Measurements from ENCODE around the gene ATN1.

ATN1 gene

DNA sequence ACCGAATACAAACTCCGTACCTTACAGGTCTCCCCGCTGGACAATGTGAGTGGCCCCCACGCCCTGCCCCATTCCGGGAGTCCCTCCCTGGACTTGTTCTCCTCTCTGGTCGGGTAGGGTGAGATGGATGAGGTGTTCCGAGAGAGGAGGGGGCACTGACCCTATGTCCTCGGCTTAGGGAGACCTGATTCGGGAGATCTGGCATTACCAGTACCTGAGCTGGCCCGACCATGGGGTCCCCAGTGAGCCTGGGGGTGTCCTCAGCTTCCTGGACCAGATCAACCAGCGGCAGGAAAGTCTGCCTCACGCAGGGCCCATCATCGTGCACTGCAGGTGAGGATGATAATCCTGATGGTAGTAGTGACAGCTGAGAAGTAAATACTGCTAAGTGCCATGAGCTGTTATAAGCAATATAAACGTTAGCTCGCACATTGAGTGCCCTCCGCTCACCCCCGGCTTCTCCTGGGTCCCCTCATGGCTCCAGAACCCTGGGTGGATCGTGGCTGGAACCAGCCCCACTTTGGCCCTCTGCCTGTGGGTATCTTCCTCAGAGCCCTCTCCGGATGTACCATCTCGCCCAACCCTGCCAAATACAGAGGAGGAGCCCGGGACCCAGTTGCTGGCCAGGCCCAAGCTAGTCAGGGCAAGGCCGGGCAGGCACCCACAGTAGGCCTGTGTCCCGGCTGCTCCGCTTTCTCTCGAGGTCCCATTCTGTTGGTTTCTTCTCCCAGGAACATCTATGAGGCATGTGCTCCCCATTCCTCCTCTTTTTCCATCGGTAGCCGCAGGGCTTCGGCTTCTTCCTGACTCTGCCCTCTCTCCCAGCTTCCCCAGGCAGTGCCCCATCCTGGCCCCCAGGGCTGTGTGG lies 30.2 kb downstream of the ATN1 start:
- no peak for DNase-seq

DNA sequence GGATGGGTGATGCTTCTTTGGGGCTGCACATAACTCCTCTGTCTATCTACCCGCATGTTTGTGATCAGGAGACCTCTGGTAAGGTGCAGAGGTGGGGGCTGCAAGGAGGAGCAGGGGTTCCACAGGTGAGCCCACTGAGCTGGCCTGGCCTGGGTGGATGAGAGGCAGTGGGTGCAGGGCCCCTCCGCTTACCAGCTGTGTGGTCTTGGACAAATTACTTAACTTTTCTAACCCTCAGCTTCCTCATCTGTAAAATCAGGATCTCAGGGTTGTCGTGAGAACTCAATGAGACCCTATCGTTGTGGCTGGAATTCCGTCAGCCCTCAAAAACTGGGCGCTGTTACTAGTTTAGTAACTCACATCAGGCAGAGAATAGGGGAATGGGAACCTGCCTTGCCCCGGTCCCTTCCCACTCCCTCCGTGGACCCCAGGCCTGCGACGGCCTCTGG lies 30.9 kb downstream of the ATN1 start:
- peak; percentile 51 to 74 for DNase-seq

DNA sequence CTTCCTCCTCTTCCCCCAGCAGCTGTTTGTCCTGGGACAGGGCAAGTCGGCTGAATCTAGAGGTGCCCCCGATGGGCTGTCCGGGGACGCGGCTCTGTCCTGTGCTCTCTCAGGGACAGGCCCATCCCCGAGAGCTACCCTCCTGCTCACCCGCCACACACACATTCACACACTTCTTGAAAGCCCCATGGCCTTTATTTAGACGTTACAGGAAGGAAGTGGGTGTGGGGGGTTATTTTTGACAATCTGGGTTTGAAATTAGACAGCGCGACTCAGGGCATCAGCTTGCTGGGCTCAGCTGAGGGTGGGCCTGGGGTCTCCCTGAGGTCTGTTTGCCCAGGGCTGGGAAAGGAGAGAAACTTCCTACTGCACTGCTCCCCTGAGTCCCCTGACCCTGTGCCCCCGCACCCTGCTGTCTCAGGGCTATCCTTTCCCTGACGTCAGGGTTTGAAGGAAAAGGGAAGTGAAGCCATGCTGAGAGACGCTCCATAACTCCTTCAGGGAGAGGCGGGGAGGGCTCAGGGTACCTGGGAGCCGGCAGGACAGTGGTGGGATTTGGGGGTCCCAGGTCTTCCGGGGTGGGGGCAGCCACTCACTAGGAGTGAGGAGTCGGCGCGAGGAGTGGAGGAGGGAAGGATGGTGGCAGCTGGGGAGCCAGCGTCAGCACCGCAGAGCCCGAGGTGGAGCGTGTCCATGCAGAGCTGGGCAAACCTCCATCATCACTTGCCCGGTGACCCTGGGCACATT lies 31.5 kb downstream of the ATN1 start:
- peak; percentile 80 to 88 for DNase-seq

DNA sequence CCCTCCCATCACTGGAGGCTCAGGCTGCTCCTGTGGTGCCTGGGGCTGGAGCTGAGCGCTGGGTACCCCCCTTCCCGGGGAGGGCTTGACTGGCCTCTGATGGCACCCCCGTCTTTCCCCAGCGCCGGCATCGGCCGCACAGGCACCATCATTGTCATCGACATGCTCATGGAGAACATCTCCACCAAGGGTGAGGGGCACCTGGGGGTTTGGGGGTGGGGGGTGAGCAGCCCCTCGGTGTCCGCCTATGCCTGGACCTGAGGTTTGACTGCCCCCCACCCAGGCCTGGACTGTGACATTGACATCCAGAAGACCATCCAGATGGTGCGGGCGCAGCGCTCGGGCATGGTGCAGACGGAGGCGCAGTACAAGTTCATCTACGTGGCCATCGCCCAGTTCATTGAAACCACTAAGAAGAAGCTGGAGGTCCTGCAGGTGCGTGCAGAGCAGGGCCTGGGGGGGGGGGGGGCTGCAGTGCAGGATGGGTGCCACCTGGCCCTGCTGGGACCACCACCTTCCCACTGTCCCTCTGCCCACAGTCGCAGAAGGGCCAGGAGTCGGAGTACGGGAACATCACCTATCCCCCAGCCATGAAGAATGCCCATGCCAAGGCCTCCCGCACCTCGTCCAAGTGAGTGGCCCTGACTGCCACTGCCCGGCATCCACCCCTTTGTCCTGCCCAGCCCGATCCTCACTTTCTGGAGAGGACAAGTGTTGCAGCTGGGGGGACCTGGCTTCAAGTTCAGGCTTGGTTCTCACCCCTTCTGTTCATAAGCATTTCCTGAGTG lies 32.2 kb downstream of the ATN1 start:
- no peak for DNase-seq

DNA sequence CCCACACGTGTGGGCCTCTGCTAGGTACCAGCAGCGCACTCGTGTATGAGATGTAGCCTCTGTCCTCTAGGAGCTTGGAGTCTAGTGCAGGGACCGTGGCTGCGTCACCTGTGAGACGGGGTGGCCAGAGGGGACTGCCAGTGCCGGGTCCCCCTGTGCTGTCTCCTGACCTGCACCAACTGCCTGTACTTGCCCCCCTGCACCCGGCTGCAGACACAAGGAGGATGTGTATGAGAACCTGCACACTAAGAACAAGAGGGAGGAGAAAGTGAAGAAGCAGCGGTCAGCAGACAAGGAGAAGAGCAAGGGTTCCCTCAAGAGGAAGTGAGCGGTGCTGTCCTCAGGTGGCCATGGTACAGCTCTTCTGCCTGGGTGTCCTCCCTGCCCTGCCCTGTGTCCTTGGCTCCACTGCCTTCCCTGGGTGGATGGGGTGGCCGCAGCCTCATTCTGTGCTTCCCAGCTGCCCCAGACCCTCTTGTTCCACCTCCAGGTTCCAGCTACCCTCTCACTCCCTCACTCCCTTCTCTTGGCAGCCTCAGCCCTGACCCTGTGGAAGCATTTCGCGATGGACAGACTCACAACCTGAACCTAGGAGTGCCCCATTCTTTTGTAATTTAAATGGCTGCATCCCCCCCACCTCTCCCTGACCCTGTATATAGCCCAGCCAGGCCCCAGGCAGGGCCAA lies 33.0 kb downstream of the ATN1 start:
- peak; percentile 47 to 57 for DNase-seq

DNA sequence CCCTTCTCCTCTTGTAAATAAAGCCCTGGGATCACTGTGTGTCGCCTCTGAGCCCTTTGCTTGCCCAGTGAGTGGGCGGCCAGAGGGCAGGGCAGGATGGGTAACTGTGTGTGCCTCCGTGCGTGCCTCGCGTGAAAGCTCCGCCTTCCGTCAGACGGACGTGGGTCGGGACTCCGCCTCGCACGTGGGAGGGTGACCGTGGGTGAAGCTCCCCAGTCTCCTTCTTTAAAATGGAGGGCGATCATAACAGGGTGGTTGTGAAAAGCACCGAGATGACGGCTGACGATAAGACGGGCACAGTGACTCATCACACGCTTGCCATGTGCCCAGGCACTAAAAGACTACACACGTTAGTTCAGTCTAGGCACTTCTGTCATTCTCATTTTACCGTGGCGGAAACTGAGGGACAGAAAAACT lies 33.5 kb downstream of the ATN1 start:
- peak; percentile 96 to 99 for DNase-seq

DNA sequence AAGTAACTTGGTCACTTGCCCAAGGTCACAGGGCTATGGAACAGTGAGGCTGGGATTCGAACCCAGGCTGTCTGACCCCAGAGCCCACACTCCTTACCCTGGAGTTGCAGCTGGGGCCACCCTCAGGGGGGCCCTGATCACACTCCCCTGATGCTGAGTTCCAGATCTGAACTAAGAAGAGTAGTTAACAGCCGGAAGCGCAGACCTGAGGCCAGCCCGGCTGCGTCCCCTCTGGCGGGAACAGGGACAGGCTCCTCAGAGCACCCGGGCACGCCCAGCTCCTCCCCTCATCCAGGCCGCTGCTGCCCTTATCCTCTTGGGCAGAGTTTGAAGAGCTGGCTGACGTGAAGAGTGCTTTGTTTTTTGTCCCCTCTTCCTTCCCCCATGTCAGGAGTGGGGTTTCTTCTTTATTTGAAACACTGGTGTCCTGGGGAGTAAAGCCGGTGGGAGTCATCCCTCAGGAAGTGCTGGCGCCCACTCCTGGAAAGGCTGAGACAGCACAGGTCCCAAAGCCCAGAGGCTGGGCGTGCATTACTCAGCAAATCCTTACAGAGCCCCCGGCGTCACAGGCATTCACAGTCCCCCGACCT lies 34.0 kb downstream of the ATN1 start:
- peak; percentile 58 to 66 for DNase-seq

DNA sequence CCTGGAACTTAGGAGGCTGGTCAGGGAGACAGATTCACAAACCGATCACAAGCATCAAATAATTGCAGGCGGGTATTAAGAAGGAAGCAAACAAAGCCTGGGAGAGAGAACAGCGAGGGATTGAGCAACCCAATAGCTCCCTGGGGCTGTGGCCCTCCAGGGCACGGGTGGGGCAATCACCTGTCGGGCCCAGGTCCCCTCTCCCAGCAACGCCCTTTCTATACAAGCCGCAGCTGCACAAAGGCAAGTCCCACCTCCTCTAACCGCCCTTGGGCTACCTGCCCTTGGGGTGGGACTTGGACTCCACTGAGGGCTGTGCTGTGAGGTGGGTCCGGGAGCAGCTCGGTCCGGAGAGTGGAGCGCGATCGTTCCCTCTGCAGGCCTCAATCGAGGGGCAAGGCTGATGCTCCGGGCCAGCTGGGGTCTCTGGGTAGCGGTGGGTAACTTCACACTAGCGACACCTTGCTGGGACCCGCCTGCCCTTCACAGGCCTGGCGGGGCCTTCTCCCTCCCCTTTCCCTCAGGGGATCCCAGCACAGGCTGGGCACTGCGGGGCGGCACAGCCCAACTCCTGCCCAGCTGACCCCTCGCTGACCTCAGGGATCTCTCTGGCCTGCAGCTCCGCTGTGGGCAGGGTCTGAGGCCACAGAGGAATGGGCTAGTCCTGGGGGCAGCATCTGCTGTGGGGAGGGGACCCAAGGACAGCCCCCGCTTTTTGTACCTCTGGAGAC lies 34.7 kb downstream of the ATN1 start:
- no peak for DNase-seq

DNA sequence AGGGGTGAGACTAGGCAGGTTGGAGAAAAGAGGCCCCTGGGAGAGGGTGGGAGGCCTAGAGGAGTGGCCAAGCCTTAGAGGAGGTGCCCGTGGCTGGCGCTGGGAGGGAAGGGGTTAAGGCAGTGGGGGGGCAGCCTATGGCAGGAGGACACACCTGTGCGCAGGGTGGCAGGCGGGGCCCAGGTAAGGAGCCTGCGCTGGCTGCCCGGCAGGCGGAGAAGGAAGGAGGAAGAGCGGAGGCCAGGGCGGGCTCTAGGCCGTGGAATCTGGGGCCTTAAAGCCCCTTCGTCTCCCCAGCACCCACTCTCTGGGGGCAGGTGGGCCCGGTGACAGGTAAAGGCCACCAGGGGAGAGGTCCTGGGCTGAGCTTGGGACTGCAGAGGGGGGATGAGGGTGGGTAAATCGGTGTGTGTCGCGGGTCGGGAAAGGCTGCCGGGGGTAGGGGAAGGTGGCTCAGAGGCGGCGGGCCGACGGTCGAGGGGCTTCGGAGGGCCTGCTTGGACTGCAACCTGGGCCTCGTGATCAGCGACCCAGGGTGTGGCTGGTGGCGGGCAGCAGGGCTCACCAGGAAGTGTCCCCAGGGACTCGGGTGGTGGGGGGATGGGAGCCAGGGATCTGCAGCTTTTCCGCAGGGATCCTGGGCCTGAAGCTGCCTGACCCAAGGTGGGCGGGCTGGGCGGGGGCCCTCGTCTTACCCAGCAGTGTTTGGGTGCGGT lies 35.4 kb downstream of the ATN1 start:
- DNase-seq = no peak

DNA sequence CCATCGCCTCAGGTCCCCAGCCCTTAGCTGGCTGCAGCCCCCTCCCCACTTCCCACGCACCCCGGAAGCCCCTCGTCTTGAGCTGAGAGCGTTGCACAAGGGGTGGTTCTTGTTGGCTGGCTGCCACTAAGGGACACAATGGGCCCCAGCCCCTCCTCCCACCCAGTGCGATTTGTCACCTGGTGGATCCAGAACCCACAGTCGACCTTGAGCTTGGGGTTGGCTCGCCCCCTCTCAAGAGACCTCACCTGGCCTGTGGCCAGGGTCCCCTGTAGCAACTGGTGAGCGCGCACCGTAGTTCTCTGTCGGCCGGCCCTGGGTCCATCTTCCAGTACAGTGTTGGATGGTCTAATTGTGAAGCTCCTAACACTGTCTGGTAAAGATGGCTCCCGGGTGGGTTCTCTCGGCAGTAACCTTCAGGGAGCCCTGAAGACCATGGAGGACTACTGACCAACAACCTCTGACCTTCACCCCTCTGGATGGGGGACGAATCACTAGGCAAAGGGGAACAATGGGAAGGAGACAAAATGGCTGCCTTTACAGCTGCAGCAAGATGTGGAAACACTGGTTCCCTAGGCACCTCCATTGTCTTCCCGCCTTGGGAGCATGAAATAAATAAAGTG lies 36.1 kb downstream of the ATN1 start:
- no peak for DNase-seq

DNA sequence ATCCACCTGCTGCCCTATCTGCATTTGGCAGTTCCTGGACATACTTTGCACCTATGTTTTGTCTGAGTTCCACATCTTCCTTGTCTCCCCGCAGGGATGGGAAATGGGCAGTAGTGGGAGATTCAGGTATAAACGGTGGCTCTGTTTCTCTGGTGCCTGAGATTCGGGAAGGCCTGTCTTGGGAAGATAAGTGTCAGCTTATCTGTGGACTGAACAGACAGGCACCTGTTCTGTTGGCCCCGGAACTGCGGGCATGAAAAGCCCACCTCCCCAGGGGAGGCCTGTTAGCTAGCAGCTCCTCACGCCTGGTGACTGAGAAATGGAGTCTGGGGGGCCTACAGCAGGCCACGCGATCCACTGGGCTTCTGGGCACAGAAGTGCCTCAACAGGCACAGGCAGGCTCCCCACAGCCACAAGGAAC lies 36.9 kb downstream of the ATN1 start:
- no peak for DNase-seq

DNA sequence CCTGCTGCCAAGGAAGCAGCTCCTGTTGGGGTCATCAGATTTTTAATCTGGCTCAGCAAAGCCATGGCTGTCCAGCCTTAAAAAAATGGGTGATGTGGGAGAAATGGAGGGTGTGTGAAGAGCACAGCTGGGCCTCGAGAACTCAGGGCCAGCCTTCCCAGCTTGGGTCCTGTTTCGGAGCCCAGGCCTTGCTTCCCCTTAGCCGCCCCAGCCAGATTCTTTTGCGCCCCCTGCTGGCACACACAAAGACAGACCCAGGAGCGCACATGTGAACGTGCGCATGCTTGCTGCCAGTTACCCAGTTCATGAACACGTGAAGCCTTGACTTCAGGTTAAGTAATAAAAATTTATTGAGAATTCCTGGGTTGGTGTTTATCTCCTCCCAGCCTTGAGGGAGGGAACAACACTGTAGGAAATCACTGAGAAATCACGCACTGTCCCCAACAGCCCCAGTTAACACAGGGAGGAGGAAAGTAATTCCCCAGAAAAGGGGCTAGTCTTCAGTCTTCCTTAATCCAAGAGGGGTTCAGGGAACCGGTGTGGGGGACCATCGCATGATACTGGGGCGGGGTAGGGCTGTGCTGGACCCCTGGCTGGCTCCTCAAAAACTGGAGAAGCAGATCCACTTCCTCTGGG lies 37.4 kb downstream of the ATN1 start:
- peak; percentile 90 to 91 for DNase-seq

DNA sequence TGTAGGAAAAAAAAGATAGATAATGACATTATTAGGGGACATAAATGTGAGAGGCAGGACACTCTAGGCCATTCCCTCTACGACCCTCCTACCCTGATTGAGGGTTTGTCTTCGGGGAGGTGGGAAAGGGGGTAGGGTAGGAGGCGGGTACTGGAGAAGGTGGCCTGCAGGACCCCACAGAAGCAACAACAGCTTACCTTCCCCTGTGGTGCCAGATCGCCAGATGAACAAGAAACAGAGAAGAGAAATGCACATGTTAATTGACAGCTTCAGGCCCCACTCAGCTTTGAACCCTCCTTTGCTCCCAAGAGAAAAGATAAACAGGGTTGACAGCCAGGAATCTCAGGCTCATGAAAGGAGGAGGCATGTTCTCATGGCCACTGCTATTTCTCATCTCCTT lies 38.0 kb downstream of the ATN1 start:
- no peak for DNase-seq

DNA sequence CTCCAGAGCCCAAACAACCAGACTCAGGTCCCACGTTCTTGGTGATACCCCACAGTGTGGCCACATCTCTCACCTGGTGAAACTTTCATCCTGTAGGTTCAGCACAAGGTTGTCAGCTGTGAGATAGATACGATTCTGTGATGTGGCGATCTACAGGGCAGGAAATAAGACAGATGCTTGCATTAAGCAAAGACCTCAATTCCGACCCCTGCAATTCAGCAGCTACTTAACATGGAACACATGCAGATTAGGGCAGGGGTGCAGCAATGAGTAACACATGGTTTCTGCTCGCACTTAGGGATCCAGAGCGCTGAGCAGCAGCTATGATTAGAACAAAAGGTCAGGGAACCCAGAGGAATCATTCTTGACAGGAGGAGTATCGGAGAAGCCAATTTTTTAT lies 38.6 kb downstream of the ATN1 start:
- DNase-seq = no peak

DNA sequence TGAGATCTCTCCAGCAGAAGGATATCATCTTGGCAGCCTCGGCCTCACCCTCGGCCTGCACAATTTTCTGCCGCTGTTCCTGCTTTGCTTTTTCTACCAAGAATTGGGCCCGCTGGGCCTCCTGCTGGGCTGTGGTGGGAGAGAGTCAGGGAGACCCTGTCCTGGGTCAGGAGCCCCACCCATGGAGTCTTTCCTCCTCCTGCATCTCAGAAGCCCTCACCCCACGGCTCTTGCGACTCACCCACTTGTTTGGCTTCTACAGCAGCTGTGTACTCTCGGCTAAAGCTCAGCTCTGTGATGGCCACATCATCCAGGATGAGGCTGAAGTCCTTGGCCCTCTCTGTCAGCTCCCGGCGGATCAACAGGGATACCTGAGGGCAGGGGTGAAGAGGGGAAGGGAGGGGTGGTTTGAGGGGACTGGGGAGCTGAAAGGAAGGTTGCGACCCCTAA lies 39.9 kb downstream of the ATN1 start:
- no peak for DNase-seq

DNA sequence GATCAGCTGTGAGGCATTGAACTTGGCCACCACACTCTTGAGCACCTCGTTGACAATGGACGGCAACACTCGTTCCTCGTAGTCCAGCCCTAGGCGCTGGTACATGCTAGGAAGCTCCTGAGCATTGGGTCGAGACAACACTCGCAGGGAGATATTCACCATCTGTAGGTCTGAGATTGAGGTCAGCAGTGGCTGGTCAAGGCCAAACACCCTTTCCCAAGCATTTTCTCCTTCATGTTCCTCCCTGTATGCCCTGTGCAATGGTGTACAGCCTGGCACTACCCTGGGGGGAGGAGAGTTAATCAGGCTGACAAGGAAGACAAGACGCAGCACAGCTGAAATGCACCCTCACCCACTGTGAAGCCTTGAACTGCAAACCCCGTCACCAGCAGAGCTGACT lies 40.7 kb downstream of the ATN1 start:
- DNase-seq = no peak

DNA sequence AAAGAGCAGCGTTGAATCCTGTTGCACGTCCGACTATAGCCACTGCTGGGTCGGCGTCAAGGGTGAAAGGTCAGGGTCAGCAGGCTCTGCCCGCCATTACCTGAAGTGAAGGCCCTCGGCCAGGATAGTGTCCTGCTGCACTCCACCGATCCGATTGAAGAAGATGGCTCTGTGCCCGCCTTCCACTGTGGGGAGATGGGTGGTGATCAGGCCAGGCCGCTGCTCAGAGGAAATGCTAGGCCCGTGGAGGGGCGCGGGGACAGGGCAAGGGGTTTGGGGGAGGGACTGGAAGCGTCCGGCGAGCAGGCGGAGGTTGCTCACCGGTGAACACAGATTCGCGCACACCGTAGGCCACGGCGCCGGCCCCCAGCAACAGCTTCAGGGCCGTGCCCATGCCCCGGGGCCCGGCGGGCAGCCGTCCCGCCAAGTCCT lies 42.4 kb downstream of the ATN1 start:
- peak in 1 of 2 donors; percentile 27 for DNase-seq

DNA sequence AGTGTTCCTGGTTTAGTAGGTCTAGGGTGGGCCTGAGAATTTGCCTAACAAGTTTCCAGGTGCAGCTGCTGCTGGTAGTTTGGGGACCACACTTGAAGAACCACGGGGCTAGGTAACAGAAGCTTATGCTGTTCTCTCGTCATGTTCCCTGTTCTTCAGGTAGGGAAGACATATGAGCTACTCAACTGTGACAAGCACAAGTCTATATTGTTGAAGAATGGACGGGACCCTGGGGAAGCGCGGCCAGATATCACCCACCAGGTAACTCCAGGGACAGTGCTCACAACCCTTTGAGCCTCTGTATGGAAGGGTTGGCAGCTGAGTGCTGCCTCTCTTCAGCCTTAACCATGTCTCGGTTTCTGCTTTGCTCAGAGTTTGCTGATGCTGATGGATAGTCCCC lies 46.4 kb downstream of the ATN1 start:
- no peak for DNase-seq

DNA sequence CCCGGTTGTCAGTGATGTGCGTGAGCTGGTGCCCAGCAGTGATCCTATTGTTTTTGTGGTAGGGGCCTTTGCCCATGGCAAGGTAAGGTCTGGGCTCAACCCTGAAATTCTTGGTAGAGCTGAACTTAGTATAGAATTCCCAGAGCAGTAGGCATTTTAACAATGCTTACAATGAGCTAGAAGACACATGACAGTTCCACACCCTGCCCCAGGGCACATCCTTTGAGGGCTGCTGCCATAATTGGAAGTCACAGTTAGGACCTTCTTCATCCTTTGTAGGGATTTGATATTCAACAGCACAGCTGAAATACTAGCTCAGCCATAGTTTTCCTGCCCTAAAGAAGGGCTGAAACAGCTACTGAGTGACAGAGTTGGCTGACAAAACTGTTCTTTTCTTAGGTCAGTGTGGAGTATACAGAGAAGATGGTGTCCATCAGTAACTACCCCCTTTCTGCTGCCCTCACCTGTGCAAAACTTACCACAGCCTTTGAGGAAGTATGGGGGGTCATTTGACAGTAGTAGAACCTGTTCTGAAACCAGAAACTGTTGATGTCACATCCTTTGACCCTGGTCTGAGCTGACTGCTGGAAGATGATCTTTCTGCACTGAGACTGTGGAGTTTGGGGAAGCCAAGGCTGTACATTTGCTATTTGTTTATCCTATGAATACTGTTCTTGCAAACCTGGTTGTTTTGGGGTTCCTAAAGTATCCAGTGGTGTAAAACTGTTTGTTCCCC lies 47.7 kb downstream of the ATN1 start:
- DNase-seq = no peak

Measured in inflammatory macrophage (primary cell).